KMS-11 (cell line): ENCODE data around the gene SUN3.
A peak's percentile ranks its signal among the peaks of the same experiment; 100 is the strongest.
"Not testable (repeated sequence)": the region's sequence is repeated elsewhere in the genome, so short reads cannot be mapped to it uniquely, and the experiment has no call there.

Experiments used
- H2AFZ ChIP-seq: fragments of 200-600 bp; sonication (generic); 2 replicates; pipeline ENCODE4 v1.6.1; 2016; ENCODE audit warnings: antibody characterized with exemption, mixed run types, low read depth
- H3K27ac ChIP-seq: fragments of 200-600 bp; sonication (generic); 2 replicates; pipeline ENCODE4 v1.6.1; 2016; ENCODE audit warnings: mild to moderate bottlenecking, mixed run types
- H3K27me3 ChIP-seq: fragments of 200-600 bp; sonication (generic); 2 replicates; pipeline ENCODE4 v1.6.1; 2017; ENCODE audit warnings: mild to moderate bottlenecking, low read depth, mixed run types, moderate library complexity; ENCODE audit not compliant: insufficient read depth
- H3K36me3 ChIP-seq: fragments of 200-600 bp; sonication (generic); 2 replicates; pipeline ENCODE4 v1.6.1; 2017; ENCODE audit warnings: mild to moderate bottlenecking, mixed run types; ENCODE audit not compliant: insufficient read depth
- H3K4me1 ChIP-seq: fragments of 200-600 bp; sonication (generic); 2 replicates; pipeline ENCODE4 v1.6.1; 2016; ENCODE audit warnings: mild to moderate bottlenecking, low read depth, mixed run types; ENCODE audit not compliant: poor library complexity, severe bottlenecking
- H3K4me2 ChIP-seq: fragments of 200-600 bp; sonication (generic); 2 replicates; pipeline ENCODE4 v1.7.0; 2016; ENCODE audit warnings: mild to moderate bottlenecking, mixed run types
- H3K4me3 ChIP-seq: fragments of 200-600 bp; sonication (generic); IDR thresholded peaks from 2 replicates; pipeline ENCODE4 v1.6.1; 2017; ENCODE audit warnings: low read depth, low read length, mixed read lengths; ENCODE audit not compliant: insufficient read depth
- H3K79me2 ChIP-seq: fragments of 200-600 bp; sonication (generic); 2 replicates; pipeline ENCODE4 v1.6.1; 2016; ENCODE audit warnings: low read depth, mixed run types; ENCODE audit not compliant: insufficient read depth
- H3K9ac ChIP-seq: fragments of 200-600 bp; sonication (generic); 2 replicates; pipeline ENCODE4 v1.6.1; 2016; ENCODE audit warnings: mild to moderate bottlenecking, mixed run types
- H4K20me1 ChIP-seq: fragments of 200-600 bp; sonication (generic); 2 replicates; pipeline ENCODE4 v1.6.1; 2016; ENCODE audit warnings: mild to moderate bottlenecking, mixed run types; ENCODE audit not compliant: insufficient read depth
- TF ChIP-seq, protein P1 (sequence below): fragments of 200-600 bp; sonication (generic); conservative IDR thresholded peaks from 2 replicates; pipeline ENCODE4 v1.6.1; 2017; ENCODE audit warnings: low read depth, mild to moderate bottlenecking, antibody characterized with exemption, low read length, moderate library complexity, mixed read lengths

Gene SUN3

DNA sequence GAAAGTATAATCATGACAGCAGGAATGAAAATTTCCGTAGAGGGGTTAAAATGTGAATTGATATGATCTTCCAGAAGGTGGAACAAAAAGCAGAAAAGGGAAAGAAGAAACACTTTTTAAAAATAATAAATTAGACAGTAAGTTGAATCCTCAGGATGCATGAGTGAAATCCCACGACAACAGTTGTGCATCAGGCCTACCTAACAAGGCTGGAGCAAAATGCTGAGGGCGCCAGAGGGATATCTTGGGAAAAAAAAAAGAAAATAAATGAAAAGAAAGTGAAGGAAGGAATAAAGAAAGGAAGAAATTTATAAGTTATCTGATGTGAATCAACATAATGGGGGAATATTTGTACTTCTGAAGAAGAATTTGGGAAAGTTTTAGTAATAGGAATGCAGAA, 36.5 kb downstream of the SUN3 start:
- Histone ChIP-seq H3K79me2 (no peaks in the 10 kb centered on the region), H3K4me3 (no peak overlapping the region), H2AFZ (peak overlapping the region; percentile 47), H3K9ac (peak overlapping the region; percentile 59; the same call in 1 of the 2 replicates), H3K4me2 (peak overlapping the region; percentile 38), H3K27ac (peak overlapping the region; percentile 57), H3K4me1 (peaks cover 19% of the 10 kb centered on the region), H3K27me3 (no peaks in the 10 kb centered on the region), H3K36me3 (no peaks in the 10 kb centered on the region), H4K20me1 (no peaks in the 10 kb centered on the region)
- TF ChIP-seq, protein P1, sequence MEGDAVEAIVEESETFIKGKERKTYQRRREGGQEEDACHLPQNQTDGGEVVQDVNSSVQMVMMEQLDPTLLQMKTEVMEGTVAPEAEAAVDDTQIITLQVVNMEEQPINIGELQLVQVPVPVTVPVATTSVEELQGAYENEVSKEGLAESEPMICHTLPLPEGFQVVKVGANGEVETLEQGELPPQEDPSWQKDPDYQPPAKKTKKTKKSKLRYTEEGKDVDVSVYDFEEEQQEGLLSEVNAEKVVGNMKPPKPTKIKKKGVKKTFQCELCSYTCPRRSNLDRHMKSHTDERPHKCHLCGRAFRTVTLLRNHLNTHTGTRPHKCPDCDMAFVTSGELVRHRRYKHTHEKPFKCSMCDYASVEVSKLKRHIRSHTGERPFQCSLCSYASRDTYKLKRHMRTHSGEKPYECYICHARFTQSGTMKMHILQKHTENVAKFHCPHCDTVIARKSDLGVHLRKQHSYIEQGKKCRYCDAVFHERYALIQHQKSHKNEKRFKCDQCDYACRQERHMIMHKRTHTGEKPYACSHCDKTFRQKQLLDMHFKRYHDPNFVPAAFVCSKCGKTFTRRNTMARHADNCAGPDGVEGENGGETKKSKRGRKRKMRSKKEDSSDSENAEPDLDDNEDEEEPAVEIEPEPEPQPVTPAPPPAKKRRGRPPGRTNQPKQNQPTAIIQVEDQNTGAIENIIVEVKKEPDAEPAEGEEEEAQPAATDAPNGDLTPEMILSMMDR = no peak

DNA sequence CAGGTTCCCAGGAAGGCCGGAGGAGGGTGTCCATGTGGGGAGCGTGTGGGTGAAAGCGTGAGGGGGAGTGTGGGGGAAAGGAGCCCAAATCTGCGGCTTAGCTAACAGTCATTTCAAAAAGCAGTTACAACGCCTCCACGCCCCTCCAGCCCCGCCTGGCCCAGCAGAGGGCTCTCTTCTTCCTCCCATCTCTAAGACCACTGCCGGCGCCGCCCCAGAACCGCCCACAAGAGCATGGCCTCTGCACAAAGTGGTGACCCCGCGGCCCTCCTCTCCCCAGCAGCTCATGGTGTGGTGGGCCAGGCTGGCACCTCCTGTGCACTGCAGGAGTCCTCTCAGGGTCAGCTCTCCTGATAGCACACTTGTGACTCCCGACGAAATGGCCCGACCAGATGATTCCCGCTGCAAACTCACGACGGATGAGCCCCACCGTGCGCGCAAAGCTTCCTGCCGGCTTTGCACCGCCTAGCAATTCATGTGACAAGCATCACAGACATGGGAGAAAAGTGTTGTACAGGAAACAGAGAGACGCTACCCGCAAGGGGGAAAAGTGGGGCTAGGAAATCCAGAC, 37.1 kb downstream of the SUN3 start:
- H4K20me1 ChIP-seq = no peaks in the 10 kb centered on the region
- H3K4me1 ChIP-seq = peaks cover 19% of the 10 kb centered on the region
- peak overlapping the region; percentile 47 for H2AFZ ChIP-seq
- H3K27ac ChIP-seq = peak overlapping the region; percentile 57
- no peaks in the 10 kb centered on the region for H3K36me3 ChIP-seq
- peak overlapping the region; percentile 38 for H3K4me2 ChIP-seq
- H3K4me3 ChIP-seq = peak overlapping the region; percentile 21
- TF ChIP-seq, protein P1 = peak; percentile 51; the same call in 1 of the 2 replicates
- peak overlapping the region; percentile 59 for H3K9ac ChIP-seq
- no peaks in the 10 kb centered on the region for H3K27me3 ChIP-seq
- no peaks in the 10 kb centered on the region for H3K79me2 ChIP-seq

DNA sequence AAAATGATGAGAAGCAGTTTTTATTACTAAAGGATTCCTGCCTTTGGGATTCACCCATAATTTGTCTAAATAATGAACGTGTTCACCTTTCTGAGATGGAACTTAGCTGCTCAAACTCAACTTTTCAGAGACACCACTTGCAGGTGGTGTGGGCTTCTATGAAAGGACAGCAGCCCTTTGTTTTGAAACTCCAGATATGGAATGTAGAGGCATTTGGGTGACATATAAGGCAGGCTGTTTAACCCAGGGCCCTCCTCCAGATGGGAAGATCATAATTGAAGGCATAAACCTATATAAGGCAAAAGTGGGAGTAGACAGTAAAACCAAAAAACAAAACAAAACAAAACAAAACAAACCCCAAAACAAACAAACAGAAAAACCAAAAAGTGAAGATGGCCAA, 37.6 kb downstream of the SUN3 start:
- H4K20me1 ChIP-seq = no peaks in the 10 kb centered on the region
- H3K4me1 ChIP-seq = peaks cover 19% of the 10 kb centered on the region
- peak overlapping the region; percentile 38 for H3K4me2 ChIP-seq
- peak overlapping the region; percentile 57 for H3K27ac ChIP-seq
- H3K4me3 ChIP-seq = peak overlapping the region; percentile 21
- no peaks in the 10 kb centered on the region for H3K27me3 ChIP-seq
- H3K36me3 ChIP-seq = no peaks in the 10 kb centered on the region
- TF ChIP-seq, protein P1 = no peak
- H3K9ac ChIP-seq = peak overlapping the region; percentile 59
- H2AFZ ChIP-seq = peak overlapping the region; percentile 47
- H3K79me2 ChIP-seq = no peaks in the 10 kb centered on the region

DNA sequence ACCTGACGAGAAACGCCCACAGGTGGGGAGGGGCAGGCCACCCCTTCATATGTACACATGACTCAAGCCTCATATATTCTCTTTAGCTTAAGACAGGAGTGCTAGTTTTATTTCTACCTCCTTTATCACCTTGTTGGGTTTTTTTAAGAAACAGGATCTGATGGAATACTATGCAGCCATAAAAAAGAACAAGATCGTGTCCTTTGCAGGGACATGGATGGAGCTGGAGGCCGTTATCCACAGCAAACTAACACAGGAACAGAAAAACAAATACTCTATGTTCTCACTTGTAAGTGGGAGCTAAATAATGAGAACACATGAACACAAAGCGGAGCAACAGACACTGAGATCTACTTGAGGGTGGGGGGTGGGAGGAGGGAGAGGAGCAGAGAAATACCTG, 38.3 kb downstream of the SUN3 start:
- H3K79me2 ChIP-seq = no peaks in the 10 kb centered on the region
- H3K4me2 ChIP-seq = no peak overlapping the region
- H3K4me3 ChIP-seq = no peak overlapping the region
- H4K20me1 ChIP-seq = no peaks in the 10 kb centered on the region
- no peaks in the 10 kb centered on the region for H3K36me3 ChIP-seq
- TF ChIP-seq, protein P1 = no peak
- no peak overlapping the region for H3K9ac ChIP-seq
- no peaks in the 10 kb centered on the region for H3K27me3 ChIP-seq
- H3K4me1 ChIP-seq = peaks cover 19% of the 10 kb centered on the region
- H2AFZ ChIP-seq = no peak overlapping the region
- no peak overlapping the region; the same call in 1 of the 2 replicates for H3K27ac ChIP-seq

DNA sequence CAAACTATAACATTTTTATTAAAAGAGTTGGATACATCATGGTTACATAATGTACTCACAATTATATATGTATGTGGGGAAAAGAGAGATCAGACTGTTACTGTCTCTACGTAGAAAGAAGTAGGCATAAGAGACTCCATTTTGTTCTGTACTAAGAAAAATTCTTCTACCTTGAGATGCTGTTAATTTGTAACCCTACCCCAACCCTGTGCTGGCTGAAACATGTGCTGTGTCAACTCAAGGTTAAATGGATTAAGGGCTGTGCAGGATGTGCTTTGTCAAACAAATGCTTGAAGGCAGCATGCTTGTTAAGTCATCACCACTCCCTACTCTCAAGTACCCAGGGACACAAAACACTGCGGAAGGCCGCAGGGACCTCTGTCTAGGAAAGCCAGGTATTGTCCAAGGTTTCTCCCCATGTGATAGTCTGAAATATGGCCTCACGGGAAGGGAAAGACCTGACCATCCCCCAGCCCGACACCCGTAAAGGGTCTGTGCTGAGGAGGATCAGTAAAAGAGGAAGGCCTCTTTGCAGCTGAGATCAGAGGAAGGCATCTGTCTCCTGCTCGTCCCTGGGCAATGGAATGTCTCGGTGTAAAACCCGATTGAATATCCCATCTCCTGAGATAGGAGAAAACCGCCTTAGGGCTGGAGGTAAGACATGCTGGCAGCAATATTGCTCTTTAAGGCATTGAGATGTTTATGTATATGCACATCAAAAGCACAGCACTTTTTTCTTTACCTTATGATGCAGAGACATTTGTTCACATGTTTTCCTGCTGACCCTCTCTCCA, 39.1 kb downstream of the SUN3 start:
- H3K9ac ChIP-seq, H4K20me1 ChIP-seq, H3K36me3 ChIP-seq, H2AFZ ChIP-seq, H3K27ac ChIP-seq, H3K27me3 ChIP-seq, H3K4me2 ChIP-seq, H3K79me2 ChIP-seq, H3K4me3 ChIP-seq: not testable (repeated sequence)
- H3K4me1 ChIP-seq = peaks cover 19% of the 10 kb centered on the region
